ENCODE data around the gene TCERG1L. TPM values are rescaled to one million over a fixed set of nuclear protein-coding genes. Genes with fewer than 3 reads are reported as not detected.

TCERG1L gene
- total RNA-seq, 1 experiment from 2014 or later = not detected

DNA sequence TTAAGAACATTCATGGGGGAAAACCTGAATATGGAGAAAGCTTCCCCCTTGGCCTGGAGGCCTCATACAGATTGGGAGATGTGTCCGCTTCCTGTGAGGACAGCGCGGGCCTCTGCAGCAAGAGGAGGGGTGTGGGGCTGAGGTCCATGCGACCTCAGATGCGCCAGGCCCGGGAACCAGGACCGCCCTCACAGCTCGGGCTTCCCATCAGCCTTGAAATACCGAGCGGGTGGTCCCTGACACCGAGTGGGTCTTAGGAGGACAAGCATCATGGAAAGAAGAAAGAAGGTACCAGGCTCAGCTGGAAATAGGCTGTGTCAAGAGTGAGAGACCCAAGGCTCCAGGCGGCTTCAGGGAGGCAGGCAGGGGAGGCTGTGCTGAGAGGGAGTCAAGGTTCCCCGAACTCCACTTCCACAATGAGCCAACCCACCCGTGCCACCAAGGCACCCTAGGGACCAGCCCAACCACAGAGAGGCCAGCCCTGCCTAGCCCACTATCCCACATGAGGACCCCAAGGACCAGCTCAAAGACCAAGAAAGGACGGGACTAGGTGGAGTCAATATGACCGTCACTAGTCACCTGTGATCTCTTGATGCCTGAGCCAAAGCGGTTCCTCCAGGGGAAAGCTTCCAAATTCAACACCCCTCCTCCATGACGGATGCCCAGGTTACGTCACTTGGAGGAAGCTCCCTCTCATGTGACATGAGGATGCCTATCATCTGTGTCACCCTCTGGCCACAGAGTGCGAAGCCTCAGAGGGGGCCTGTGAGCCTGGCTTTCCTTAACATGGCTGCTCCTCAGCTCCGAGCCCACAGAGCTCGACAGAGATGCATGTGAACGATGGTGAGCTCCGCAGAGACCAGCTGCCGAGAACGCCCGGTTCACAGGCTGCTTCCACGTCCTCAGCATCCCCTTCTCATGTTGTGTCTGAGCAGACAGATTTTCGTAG is 103.7 kb downstream of the TCERG1L start:
- no peak for DNase-seq (ENCODE audit: low spot score)

- no peak for DNase-seq (ENCODE audit: low spot score)
Measured at GRCh38 chr10:131207176-131207575, 104.3 kb downstream of the TCERG1L start.

DNA sequence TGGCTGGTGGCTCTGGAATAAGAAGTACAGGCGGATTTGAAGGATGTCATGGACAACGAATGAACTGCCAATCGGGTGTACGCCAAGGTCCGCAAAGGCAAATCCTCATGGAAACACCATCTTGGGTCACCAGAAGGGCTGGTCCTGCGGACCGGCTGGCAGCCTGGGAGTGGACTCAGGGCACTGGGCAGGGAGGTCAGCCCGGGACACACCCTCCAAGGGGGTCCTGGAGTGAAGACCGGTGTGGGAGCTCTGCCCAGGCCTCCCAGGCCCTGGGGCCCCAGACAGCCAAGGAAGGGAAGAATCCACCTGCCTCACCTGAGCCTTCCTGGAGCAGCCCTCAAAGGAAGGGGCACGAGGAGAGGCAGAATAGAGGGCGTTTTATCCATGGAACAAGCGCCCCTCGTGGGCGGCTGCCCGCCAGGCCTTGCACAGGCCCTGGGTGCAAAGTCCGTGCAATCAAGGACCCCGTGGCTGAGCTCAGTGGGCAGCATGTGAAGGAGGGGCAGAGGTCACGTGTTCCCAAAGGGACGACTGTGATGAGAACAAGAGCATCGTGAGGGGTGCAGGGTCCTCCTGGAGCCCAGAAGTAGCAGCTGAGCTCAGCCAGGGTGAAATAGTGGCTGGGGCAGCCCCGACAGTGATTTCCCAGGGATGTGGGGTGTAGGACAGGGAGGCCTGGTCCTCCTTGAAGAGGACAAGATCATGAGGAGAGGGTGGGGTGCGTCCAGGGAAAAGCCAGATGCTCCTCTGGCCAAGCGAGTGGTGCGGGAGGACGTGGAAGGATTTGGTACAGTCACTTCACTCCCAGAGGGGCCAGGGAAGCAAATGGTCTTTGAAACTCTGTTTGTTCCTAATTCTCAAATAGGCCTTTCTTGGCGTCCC is 105.2 kb downstream of the TCERG1L start:
- DNase-seq (ENCODE audit: low spot score) = no peak

- DNase-seq (ENCODE audit: low spot score) = no peak
Measured at GRCh38 chr10:131205556-131205955, 106.0 kb downstream of the TCERG1L start.

DNA sequence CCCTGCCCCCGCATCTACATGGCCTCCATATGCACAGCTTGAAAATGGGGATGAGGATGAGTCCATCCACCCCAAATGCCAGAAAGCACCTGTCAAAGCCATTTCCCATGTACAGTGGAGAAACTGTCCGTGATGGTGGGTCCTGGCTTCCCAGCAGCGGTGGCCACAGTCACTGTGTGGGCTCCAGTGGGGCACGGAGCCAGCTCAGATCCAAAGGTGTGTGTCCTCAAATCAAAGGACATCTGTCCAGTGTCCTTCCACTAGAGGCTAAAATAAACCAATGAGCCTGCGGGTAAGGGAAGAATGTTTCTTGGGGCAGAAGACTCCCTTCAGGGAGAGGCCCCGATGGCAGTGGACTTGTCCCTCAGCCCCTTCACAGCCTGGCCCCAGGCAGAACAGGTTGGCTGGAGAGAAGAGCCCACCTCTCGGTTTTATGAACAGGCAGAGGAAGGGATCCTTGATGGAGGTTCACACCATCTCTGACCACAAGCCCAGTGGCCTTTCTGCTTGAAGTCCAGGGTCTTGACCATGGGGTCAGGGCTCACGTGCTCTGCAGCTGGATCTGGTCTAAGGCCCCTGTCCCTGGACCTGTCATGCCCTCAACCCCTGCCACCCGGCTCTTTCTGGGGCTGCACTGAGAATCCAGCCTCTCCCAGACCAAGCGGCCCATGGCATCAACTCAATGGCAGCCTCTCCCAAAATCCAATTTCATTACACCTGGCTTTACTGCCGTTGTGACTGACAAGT is 106.9 kb downstream of the TCERG1L start:
- DNase-seq (ENCODE audit: low spot score) = no peak

GRCh38 chr10:131203456-131204357 is 107.8 kb downstream of the TCERG1L start:
- no peak for DNase-seq (ENCODE audit: low spot score)

DNA sequence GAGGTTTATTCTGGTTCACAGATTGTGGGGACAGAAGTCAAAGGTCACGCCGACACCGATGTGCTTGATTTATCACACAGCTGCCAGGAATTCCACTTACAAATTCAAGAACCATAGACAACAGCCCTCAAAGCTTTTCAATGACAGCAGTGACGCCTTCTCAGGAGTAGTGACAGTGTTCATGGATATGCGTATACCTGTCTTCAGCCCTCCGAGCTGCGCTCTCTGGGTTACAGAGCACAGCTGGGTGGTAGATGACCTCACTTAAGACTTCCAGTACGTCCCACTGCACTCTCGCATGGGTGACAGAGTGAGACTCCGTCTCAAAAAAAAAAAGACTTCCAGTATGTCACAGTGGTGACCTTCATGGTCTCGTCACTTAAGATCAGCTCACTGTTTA is 108.5 kb downstream of the TCERG1L start:
- no peak for DNase-seq (ENCODE audit: low spot score)

GRCh38 chr10:131201741-131202515 is 109.6 kb downstream of the TCERG1L start:
- no peak for DNase-seq (ENCODE audit: low spot score)

- DNase-seq (ENCODE audit: low spot score) = no peak
Measured at GRCh38 chr10:131200856-131201470, 110.6 kb downstream of the TCERG1L start.

GRCh38 chr10:131199646-131200045 is 111.9 kb downstream of the TCERG1L start:
- no peak for DNase-seq (ENCODE audit: low spot score)

DNA sequence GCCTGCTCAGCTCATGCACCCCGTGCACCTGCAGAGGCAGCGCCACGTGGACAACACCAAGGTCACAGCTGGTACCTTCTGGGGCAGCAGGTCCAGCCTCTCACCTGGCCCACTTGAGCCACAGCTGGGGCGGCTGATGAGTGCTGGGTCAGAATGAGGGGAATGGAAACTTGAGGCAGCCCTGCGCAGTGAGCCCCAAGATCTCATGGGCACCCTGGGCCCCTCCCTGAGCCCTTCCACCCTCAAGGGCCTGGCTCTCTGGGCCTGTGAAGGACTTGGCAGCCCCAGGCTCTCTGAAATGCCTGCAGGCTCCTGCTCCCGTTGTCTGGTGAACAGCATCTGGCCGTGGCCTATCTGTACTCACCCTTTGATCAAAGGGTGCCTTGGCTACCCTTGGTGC is 112.7 kb downstream of the TCERG1L start:
- no peak for DNase-seq (ENCODE audit: low spot score)

DNA sequence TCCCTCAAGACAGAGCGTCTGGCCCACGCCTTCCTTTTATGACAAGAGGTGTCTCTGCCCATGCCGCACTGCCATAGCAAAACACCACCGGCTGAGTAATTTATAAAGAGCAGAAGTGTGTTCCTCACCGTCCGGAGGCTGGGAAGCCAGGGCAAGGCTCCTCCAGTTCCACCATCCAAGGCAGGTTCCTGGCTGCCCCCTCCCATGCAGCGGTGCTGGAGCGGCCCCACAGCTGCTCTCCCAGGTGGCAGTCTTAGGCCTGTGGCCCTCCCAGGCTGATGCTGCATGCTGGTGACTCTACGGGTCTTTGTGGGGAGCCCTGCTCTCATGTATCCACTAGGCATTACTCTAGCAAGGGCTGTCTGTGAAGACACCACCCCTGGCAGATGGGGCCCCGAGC is 113.1 kb downstream of the TCERG1L start:
- no peak for DNase-seq (ENCODE audit: low spot score)

DNA sequence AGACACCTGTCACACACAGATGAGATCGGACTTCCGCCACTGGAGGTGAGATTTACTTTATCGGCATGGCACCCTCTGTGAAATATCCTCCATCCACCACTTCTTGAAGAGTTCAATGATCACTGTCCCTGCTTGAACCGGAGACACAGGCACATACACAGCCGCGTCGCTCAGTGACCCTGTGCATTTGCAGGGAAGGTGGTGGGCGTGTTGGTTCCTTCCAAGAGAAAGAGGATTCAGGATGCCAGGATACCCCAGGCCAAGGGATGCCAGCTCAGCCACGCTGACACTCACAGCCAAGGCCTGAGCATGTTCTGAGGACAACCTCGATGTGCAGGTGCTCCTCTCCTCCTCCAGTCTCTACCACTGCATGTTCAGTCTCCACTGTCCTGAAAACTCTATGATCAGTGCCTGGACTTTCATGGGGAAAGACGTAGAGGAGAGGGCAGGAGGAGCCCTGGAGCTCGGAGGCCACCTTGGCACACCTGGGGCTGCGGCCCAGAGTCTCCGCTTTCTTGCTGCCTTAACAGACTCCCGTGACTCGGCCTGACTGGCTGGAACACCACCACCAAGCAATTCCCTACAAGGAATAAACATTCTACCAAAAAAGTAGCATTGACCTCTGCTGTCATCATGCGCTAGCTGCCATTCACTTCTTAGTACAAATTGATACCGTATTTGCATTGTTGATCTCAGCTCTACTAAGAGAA is 115.2 kb downstream of the TCERG1L start:
- DNase-seq (ENCODE audit: low spot score) = no peak

DNA sequence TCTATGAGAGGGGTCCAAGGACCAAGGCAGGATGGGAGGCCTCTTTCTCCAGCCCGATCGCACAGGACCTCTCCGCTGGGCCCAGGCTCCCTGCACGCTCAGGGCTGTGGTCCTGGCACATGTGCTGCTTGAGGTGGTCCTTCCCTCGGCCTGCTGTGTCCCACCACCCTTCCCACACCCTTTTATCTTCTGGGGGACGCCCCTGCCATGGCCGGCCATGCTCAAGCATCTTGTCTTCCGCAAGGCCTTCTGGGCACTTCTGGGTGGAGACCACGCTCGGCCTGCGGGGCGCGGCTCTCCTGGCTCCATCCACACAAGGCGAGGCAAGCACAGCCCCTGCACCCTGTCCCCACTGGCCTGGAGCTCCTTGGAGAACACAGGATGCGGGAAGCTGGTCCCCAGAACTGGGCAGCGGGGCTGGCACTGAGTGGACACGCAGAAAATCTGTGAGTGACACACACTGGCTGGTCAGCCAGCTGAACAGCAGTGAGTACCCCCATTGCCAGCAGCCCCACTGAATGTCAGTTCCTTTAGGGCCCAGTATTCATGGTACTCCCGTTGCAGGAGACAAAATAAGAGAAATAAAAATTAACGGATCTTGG is 115.9 kb downstream of the TCERG1L start:
- no peak for DNase-seq (ENCODE audit: low spot score)

GRCh38 chr10:131195116-131195515 is 116.4 kb downstream of the TCERG1L start:
- DNase-seq (ENCODE audit: low spot score) = no peak

- no peak for DNase-seq (ENCODE audit: low spot score)
Measured at GRCh38 chr10:131193923-131194322, 117.6 kb downstream of the TCERG1L start.

DNA sequence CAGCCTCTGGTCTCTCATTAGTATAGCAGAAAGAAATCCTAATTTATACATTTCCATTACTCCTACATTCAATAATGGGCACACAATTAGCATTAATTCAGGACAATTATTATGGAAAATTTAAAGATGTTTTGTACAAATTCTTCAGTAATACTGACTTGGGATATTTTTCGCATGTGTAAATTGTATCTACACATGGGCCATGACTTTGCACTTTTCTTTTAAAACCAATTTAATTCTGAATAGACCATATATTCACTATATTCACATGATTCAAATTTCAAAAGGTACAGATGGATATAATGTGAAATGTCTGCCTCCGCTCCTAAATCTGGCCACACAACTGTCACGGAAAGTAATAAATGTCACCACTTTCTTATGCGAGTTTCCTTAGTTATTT is 123.0 kb downstream of the TCERG1L start:
- no peak for DNase-seq (ENCODE audit: low spot score)

GRCh38 chr10:131187926-131188325 is 123.6 kb downstream of the TCERG1L start:
- no peak for DNase-seq (ENCODE audit: low spot score)

DNA sequence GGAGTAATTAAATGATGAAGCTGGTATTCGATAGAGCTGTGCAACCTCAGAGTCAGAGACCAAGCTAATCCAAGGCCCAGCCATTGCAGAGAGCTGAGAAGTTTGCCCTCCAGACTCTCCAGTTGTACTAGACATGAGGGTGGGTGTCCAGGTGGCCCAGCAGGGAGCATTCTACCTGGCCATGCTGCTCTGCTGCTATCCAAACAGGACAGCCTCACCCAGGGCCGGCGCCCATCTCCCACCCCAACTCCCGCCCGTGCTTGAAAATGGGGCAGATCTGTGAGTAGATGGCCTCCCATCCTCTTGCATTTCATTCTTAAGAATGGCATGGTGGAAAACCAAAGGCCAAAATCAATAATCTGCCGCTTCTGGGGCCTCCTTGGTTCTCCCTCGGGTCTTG is 124.2 kb downstream of the TCERG1L start:
- DNase-seq (ENCODE audit: low spot score) = no peak
